Type B pancreatic cell (in vitro differentiated cells): ENCODE measurements around the gene TRMT1. TPM values are rescaled to one million over a fixed set of nuclear protein-coding genes. Genes with fewer than 3 reads are reported as not detected.

ENCODE experiments used
- DNase-seq: peaks from one replicate; pipeline ENCODE4 v3.0.0; 2021; ENCODE audit warnings: mixed read lengths; ENCODE audit not compliant: unreplicated experiment; ENCODE audit errors: extremely low spot score
- H3K27ac Mint-ChIP-seq: 2 replicates; pipeline ENCODE4 v1.8.0; 2021; ENCODE audit warnings: mild to moderate bottlenecking, mixed read lengths
- H3K27me3 Mint-ChIP-seq: 2 replicates; pipeline ENCODE4 v1.8.0; 2021; ENCODE audit warnings: mixed read lengths
- H3K36me3 Mint-ChIP-seq: 2 replicates; pipeline ENCODE4 v1.8.0; 2021; ENCODE audit warnings: mixed read lengths
- H3K4me1 Mint-ChIP-seq: one replicate; pipeline ENCODE4 v1.8.0; 2021; ENCODE audit warnings: mixed read lengths; ENCODE audit not compliant: unreplicated experiment
- H3K4me3 Mint-ChIP-seq: 2 replicates; pipeline ENCODE4 v1.8.0; 2021; ENCODE audit warnings: mild to moderate bottlenecking, mixed read lengths
- H3K9me3 Mint-ChIP-seq: 2 replicates; pipeline ENCODE4 v1.8.0; 2021; ENCODE audit warnings: mixed read lengths
- total RNA-seq: library from RNA; stranded (reverse); gene quantifications from 2 replicates; pipeline ENCODE4 v1.2.1, GENCODE V29; 2021; ENCODE audit warnings: low replicate concordance
- TF ChIP-seq, protein P1 (sequence below): fragments of 200-600 bp; sonication (generic); conservative IDR thresholded peaks from 2 replicates; pipeline ENCODE4 v1.5.0; 2021; ENCODE audit warnings: antibody characterized with exemption, mild to moderate bottlenecking

Gene TRMT1
- total RNA-seq, 1 donor from 2014 or later = 69.7 TPM

DNA sequence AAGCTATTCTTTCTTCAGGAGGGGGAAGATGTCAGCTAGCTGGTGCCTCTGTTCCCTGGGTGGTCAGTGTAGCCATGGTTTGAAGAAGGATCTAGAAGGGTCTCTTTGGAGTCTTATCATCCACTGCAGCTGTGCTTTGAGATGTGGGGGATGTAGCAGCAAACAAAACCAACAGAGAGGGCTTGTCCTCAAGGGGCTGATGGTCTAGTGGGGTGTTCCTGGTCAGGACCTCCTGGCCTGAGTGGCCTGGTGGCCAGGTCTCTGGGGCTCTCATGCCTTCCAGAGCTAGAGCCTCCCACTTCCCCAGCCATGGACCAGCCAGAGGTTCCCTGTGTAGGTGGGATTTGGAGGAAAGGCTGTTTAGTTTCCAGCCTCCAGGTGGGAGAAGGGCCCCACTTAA is 54.2 kb downstream of the TRMT1 start:
- no peak for DNase-seq
- peaks cover 84% of the 10 kb centered on the region for H3K27me3 Mint-ChIP-seq
- H3K36me3 Mint-ChIP-seq = no peaks in the 10 kb centered on the region
- peaks cover 19% of the 10 kb centered on the region for H3K4me1 Mint-ChIP-seq
- no peaks in the 10 kb centered on the region for H3K9me3 Mint-ChIP-seq
- H3K27ac Mint-ChIP-seq = no peak overlapping the region
- TF ChIP-seq, protein P1, sequence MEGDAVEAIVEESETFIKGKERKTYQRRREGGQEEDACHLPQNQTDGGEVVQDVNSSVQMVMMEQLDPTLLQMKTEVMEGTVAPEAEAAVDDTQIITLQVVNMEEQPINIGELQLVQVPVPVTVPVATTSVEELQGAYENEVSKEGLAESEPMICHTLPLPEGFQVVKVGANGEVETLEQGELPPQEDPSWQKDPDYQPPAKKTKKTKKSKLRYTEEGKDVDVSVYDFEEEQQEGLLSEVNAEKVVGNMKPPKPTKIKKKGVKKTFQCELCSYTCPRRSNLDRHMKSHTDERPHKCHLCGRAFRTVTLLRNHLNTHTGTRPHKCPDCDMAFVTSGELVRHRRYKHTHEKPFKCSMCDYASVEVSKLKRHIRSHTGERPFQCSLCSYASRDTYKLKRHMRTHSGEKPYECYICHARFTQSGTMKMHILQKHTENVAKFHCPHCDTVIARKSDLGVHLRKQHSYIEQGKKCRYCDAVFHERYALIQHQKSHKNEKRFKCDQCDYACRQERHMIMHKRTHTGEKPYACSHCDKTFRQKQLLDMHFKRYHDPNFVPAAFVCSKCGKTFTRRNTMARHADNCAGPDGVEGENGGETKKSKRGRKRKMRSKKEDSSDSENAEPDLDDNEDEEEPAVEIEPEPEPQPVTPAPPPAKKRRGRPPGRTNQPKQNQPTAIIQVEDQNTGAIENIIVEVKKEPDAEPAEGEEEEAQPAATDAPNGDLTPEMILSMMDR = no peak
- no peak overlapping the region for H3K4me3 Mint-ChIP-seq

DNA sequence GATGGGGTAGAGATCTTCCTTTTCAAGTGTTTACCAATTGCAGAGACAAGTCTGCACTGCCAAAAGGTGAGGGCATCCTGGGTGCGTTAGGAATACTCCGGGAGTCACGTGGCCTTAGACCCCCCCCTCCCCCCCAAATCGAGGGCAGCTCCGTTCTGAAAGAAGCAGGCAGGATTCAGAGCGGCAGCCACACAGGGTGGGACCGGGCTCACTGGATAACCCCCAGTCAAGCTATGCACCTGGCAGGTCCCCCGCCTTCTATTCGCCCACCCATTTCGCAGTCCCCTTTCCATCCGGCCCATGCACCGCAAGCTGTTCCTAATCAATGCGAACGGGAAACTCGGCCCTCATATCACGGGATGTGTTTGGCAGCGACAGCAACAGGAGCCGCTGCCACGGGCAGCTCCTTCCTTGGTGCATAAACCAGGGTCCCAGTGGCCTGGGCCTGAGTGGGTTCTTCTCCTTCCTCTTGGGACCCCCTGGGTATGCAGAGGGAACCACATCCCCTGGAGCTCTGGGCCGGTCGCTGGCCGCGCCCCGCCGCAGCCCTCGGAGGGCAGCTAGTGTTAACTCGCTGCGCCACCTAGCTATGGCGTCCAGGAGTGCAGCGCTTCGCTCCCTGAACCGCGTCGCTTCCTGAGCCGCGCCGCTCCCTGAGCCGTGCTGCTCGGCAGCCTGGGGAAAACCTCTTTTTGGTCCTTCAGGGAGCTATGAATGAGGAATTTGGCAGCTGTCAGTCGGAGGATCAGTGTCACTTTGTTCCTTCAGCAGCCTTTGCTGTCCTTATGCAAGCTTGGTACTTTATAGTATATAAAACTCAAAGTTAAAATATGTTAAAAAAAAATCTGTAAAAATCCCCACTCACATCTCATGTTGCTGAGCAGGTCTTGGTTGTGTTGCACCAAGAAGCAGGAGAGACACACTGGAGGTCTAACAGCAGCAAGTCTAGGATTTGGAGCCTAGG is 55.3 kb downstream of the TRMT1 start:
- TF ChIP-seq, protein P1 = peak; percentile 97
- DNase-seq = peak; percentile 88
- H3K36me3 Mint-ChIP-seq = no peaks in the 10 kb centered on the region
- H3K27me3 Mint-ChIP-seq = peaks cover 83% of the 10 kb centered on the region
- peak overlapping the region; percentile 81 for H3K4me3 Mint-ChIP-seq
- no peak overlapping the region for H3K27ac Mint-ChIP-seq
- H3K4me1 Mint-ChIP-seq = peaks cover 13% of the 10 kb centered on the region
- no peaks in the 10 kb centered on the region for H3K9me3 Mint-ChIP-seq

DNA sequence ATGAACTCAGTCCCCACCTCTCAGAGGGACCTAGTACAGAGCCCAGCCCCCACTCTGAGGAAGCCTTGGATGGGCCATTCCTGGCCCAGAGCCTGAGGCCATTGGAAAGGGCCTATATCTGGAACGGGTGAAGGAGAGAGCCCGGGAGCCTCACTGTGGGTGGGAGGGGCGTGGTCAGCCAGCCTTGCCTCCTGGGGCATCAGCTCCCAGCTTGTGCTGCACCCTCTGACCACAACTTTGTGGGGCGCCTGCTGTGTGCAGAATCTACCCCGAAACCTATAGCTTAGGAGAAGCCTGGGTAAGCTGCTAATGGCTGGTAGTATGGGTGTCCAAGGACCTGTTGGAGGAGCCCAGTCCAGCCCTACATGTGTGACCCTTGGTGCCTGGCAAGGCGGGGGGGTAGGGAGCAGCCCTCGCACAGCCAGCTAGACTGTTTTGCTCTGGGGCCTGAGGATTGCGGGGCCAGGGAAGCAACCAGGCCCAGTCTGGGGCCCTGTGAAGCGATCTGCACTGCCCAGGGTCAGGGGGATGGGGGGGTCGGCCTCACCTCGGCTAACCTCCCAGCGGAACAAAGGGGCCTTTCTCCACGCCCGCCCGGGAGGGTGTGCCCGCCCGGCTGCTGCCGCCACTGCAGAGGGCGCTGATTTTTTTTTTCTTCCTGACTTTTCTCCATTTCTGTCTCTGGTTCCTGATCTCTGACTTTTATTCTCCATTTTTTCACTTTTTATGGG is 56.1 kb downstream of the TRMT1 start:
- Mint-ChIP-seq H3K4me3 (peak overlapping the region; percentile 81), H3K27me3 (peaks cover 82% of the 10 kb centered on the region), H3K36me3 (no peaks in the 10 kb centered on the region), H3K27ac (no peak overlapping the region), H3K9me3 (no peaks in the 10 kb centered on the region), H3K4me1 (peaks cover 20% of the 10 kb centered on the region)
- TF ChIP-seq, protein P1 = no peak
- DNase-seq = no peak

DNA sequence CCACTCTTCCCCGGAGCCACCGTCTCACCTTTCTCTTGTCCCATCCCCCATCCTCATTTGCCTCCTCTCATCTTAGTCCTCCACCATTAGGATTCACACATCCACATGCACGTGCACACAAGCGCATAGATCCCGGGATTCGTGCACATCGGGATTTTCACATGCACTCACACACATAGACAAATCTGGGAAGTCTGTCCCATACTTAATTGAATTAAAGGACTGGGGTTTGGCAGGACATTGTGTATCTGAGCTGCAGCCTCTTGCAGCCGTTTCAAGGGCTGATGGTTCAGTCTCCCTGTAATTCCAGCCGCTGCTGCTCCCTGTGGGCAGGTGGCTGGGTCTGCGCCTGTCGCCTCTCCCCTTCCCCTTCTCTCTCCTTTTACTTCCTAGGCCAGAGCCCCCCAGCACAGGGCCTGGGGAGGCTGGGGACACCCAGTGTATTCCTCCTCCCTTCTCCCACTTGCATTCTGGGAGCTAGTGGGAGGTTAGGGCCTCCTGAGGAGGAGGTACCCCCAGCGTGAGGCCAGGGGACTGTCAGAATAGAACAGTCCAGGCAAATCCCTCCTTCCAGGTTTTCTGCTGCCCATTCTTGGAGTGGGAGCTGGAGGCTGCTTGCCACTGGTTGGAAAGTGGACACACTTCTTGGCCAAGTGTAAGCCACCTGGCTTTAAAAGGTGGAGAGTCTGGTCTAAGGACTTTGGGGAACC is 57.4 kb downstream of the TRMT1 start:
- H3K27me3 Mint-ChIP-seq = peaks cover 75% of the 10 kb centered on the region
- no peaks in the 10 kb centered on the region for H3K9me3 Mint-ChIP-seq
- no peak for DNase-seq
- H3K27ac Mint-ChIP-seq = peak overlapping the region; percentile 23
- H3K4me1 Mint-ChIP-seq = peaks cover 27% of the 10 kb centered on the region
- H3K4me3 Mint-ChIP-seq = no peak overlapping the region
- TF ChIP-seq, protein P1 = peak; percentile 16
- H3K36me3 Mint-ChIP-seq = no peaks in the 10 kb centered on the region

DNA sequence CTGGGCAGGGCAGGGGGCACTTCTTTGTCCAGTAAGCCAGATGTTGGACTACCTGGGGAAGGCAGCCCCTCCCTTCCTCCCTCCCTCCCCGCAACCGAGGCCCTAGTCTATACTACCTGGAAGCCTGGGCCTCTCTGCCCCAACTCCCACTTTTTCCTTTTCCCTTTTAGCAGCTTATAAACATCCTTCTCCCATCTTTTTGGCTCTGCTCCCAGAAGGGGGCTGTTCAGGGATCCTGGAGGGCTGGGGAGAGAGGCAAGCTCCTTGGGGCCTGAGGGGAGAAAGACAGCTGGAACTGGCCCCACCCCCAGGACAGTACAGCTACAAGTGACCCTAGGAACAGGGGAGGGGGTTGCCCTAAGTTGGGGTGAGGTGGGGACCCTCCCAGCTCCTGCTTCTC is 58.8 kb downstream of the TRMT1 start:
- DNase-seq = no peak
- Mint-ChIP-seq H3K4me1 (peaks cover 32% of the 10 kb centered on the region), H3K4me3 (no peak overlapping the region), H3K27me3 (peaks cover 76% of the 10 kb centered on the region), H3K9me3 (no peaks in the 10 kb centered on the region), H3K36me3 (no peaks in the 10 kb centered on the region), H3K27ac (no peak overlapping the region)
- TF ChIP-seq, protein P1 = no peak
